ENCODE measurements around the gene CLINT1. TPM values are rescaled to one million over a fixed set of nuclear protein-coding genes. Genes with fewer than 3 reads are reported as not detected.

CLINT1 gene
- total and polyA plus RNA-seq, 2 experiments from 2014 or later = 71.7 to 101 TPM

DNA sequence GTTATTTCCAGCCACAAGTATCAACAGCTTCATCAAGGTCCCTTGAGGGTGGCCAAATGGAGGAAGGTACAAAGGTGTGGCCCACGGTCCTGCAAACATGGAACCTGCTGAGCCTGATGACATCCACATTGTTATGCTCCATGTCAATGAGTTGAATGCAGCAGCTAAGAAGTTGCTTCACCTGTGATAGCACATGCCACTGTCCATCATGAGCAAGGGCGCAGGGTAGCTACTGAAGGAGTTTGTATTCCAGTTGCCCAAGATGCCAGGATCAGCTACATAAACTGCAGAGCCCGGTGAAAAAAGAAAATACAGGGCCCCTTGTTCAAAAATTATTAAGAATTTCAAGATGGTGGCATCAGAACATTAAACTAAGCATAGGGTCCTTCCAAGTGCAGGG lies 91.3 kb downstream of the CLINT1 start (continued):
- TF ChIP-seq, protein P1, sequence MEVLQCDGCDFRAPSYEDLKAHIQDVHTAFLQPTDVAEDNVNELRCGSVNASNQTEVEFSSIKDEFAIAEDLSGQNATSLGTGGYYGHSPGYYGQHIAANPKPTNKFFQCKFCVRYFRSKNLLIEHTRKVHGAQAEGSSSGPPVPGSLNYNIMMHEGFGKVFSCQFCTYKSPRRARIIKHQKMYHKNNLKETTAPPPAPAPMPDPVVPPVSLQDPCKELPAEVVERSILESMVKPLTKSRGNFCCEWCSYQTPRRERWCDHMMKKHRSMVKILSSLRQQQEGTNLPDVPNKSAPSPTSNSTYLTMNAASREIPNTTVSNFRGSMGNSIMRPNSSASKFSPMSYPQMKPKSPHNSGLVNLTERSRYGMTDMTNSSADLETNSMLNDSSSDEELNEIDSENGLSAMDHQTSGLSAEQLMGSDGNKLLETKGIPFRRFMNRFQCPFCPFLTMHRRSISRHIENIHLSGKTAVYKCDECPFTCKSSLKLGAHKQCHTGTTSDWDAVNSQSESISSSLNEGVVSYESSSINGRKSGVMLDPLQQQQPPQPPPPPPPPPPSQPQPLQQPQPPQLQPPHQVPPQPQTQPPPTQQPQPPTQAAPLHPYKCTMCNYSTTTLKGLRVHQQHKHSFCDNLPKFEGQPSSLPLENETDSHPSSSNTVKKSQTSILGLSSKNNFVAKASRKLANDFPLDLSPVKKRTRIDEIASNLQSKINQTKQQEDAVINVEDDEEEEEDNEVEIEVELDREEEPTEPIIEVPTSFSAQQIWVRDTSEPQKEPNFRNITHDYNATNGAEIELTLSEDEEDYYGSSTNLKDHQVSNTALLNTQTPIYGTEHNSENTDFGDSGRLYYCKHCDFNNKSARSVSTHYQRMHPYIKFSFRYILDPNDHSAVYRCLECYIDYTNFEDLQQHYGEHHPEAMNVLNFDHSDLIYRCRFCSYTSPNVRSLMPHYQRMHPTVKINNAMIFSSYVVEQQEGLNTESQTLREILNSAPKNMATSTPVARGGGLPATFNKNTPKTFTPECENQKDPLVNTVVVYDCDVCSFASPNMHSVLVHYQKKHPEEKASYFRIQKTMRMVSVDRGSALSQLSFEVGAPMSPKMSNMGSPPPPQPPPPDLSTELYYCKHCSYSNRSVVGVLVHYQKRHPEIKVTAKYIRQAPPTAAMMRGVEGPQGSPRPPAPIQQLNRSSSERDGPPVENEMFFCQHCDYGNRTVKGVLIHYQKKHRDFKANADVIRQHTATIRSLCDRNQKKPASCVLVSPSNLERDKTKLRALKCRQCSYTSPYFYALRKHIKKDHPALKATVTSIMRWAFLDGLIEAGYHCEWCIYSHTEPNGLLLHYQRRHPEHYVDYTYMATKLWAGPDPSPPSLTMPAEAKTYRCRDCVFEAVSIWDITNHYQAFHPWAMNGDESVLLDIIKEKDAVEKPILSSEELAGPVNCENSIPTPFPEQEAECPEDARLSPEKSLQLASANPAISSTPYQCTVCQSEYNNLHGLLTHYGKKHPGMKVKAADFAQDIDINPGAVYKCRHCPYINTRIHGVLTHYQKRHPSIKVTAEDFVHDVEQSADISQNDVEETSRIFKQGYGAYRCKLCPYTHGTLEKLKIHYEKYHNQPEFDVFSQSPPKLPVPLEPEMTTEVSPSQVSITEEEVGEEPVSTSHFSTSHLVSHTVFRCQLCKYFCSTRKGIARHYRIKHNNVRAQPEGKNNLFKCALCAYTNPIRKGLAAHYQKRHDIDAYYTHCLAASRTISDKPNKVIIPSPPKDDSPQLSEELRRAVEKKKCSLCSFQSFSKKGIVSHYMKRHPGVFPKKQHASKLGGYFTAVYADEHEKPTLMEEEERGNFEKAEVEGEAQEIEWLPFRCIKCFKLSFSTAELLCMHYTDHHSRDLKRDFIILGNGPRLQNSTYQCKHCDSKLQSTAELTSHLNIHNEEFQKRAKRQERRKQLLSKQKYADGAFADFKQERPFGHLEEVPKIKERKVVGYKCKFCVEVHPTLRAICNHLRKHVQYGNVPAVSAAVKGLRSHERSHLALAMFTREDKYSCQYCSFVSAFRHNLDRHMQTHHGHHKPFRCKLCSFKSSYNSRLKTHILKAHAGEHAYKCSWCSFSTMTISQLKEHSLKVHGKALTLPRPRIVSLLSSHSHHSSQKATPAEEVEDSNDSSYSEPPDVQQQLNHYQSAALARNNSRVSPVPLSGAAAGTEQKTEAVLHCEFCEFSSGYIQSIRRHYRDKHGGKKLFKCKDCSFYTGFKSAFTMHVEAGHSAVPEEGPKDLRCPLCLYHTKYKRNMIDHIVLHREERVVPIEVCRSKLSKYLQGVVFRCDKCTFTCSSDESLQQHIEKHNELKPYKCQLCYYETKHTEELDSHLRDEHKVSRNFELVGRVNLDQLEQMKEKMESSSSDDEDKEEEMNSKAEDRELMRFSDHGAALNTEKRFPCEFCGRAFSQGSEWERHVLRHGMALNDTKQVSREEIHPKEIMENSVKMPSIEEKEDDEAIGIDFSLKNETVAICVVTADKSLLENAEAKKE (CRISPR knock-in tag; IDR thresholded peaks at IDR 0.05) = no peak
- TF ChIP-seq EZH2phosphoT487 (IDR thresholded peaks at IDR 0.05; ENCODE audit: unreplicated experiment) = no peak
- no peak for TF ChIP-seq POLR2AphosphoS5 (IDR thresholded peaks at IDR 0.05; ENCODE audit: low read depth)
- TF ChIP-seq, protein P2, sequence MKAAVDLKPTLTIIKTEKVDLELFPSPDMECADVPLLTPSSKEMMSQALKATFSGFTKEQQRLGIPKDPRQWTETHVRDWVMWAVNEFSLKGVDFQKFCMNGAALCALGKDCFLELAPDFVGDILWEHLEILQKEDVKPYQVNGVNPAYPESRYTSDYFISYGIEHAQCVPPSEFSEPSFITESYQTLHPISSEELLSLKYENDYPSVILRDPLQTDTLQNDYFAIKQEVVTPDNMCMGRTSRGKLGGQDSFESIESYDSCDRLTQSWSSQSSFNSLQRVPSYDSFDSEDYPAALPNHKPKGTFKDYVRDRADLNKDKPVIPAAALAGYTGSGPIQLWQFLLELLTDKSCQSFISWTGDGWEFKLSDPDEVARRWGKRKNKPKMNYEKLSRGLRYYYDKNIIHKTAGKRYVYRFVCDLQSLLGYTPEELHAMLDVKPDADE (IDR thresholded peaks at IDR 0.05) = no peak

DNA sequence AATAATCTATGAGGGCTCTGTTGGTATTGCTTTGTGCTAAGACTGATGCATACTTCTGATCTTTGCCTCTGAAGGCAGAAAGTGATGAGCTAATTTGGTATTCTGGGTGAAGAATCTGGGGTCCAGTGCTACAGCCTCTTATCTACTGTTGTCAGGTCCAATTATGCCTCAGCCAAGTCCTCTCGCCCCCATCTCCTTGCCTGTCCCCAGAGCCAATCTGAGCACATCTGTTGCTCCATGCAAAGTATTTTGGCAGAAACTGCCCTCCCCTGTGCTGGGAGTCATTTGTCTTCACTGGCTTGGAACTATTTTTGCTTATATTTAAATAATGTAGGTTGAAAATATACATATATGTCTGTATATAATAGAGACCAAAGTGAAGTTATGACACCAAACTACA lies 92.0 kb downstream of the CLINT1 start:
- Mint-ChIP-seq H3K36me3 (ENCODE audit: low read depth) (no peaks in the 10 kb centered on the region), H3K27me3 (ENCODE audit: insufficient read depth, low read depth, poor library complexity) (peaks cover 5% of the 10 kb centered on the region), H3K27ac (no peak overlapping the region), H3K4me3 (no peak overlapping the region), H3K4me1 (no peaks in the 10 kb centered on the region), H3K9me3 (no peaks in the 10 kb centered on the region; the same call in 2 of the 3 replicates)
- Histone ChIP-seq H2AFZ (no peak overlapping the region), H3K9me2 (ENCODE audit: insufficient read depth) (no peaks in the 10 kb centered on the region), H3K4me2 (no peak overlapping the region), H3K4me3 (no peak overlapping the region), H3F3A (replicated peaks; ENCODE audit: low read depth) (no peaks in the 10 kb centered on the region), H4K20me1 (replicated peaks; ENCODE audit: insufficient read depth) (no peaks in the 10 kb centered on the region), H3K27me3 (ENCODE audit: insufficient read depth) (no peaks in the 10 kb centered on the region), H3K79me2 (replicated peaks; ENCODE audit: insufficient read depth) (no peaks in the 10 kb centered on the region), H3K27ac (ENCODE audit: low read depth) (no peak overlapping the region), H3K4me1 (ENCODE audit: insufficient read depth) (no peaks in the 10 kb centered on the region), H3K36me3 (ENCODE audit: insufficient read depth) (no peaks in the 10 kb centered on the region)
- ATAC-seq (no peak), DNase-seq (ENCODE audit: low spot score) (no peak)
- TF ChIP-seq CREB1 (CRISPR knock-in tag; IDR thresholded peaks at IDR 0.05; ENCODE audit: low read depth) (no peak), JUNB (IDR thresholded peaks at IDR 0.05; ENCODE audit: unreplicated experiment) (no peak), EZH2 (IDR thresholded peaks at IDR 0.05; ENCODE audit: low read depth, unreplicated experiment) (no peak)
- TF ChIP-seq, protein P1 (CRISPR knock-in tag; IDR thresholded peaks at IDR 0.05) = no peak
